Panc1 (cell line): ENCODE results near the gene GRID1. TPM values are rescaled to one million over a fixed set of nuclear protein-coding genes. Genes with fewer than 3 reads are reported as not detected.

ENCODE experiments used
- ATAC-seq: fragments of 200-7000 bp; cut with Tn5 transposase; 2 replicates; pipeline ENCODE4 v1.9.1; 2020; ENCODE audit warnings: mild to moderate bottlenecking, moderate library complexity
- BruUV-seq: library from RNA; stranded (reverse); fragments of 400-500 nt; replicated peaks from 2 replicates; lab custom pipeline; 2021; lab: Mats Ljungman, UMichigan
- CTCF ChIA-PET: fragments of 300-600 bp; sonication (Branson Sonifier 250); formaldehyde crosslinking; loops from one replicate; lab custom pipeline; 2022; ENCODE audit warnings: antibody characterized with exemption; lab: Charles Lee
- POLR2A ChIA-PET: fragments of 300-600 bp; sonication (Branson Sonifier 250); formaldehyde crosslinking; loops from one replicate; lab custom pipeline; 2022; ENCODE audit warnings: antibody characterized with exemption; lab: Charles Lee
- DNase-seq: peaks from one replicate; pipeline ENCODE4 v3.0.0-alpha.2; 2010; ENCODE audit warnings: low read depth, low spot score
- H3K27ac ChIP-seq: 2 replicates; pipeline ENCODE4 v1.5.1; 2011; ENCODE audit warnings: mild to moderate bottlenecking, low read length, inconsistent platforms
- H3K27me3 ChIP-seq: fragments of 200-500 bp; sonication (Bioruptor generic); 2 replicates; pipeline ENCODE4 v1.6.0; 2014; ENCODE audit warnings: low read length, inconsistent platforms; ENCODE audit not compliant: control insufficient read depth, insufficient read depth
- H3K36me3 ChIP-seq: fragments of 200-500 bp; sonication (Bioruptor generic); 2 replicates; pipeline ENCODE4 v1.5.1; 2014; ENCODE audit warnings: inconsistent platforms, mild to moderate bottlenecking, low read length, moderate library complexity; ENCODE audit not compliant: control insufficient read depth, insufficient read depth
- H3K4me1 ChIP-seq: 2 replicates; pipeline ENCODE4 v1.5.1; 2011; ENCODE audit warnings: inconsistent platforms, mild to moderate bottlenecking, low read length, moderate library complexity; ENCODE audit not compliant: control insufficient read depth, insufficient read depth
- H3K4me3 ChIP-seq, 2 experiments: 2 replicates each; pipeline ENCODE4 v1.5.1; 2011 to 2012; ENCODE audit warnings: low read depth in 2 of 2, low read length in 2 of 2, mild to moderate bottlenecking in 2 of 2, inconsistent platforms in 1 of 2, moderate library complexity in 1 of 2
- H3K9me3 ChIP-seq: fragments of 200-500 bp; sonication (Bioruptor generic); 2 replicates; pipeline ENCODE4 v1.5.1; 2014; ENCODE audit warnings: low read depth, mild to moderate bottlenecking, inconsistent platforms, low read length, moderate library complexity; ENCODE audit not compliant: control insufficient read depth, insufficient read depth
- POLR2AphosphoS5 ChIP-seq: IDR thresholded peaks from 2 replicates; pipeline ENCODE4 v1.6.1; 2012; ENCODE audit warnings: mild to moderate bottlenecking, low read depth, low read length, moderate library complexity
- SIN3A ChIP-seq: IDR thresholded peaks from 2 replicates; pipeline ENCODE4 v1.6.1; 2012; ENCODE audit warnings: low read depth, mild to moderate bottlenecking, low read length, moderate library complexity, borderline replicate concordance; ENCODE audit not compliant: insufficient read depth
- TCF7L2 ChIP-seq: IDR thresholded peaks from 2 replicates; pipeline ENCODE4 v1.6.1; 2011; ENCODE audit warnings: mild to moderate bottlenecking, low read depth, low read length, inconsistent platforms
- in situ Hi-C: cut with HindIII; loops from 2 replicates; pipeline ENCODE4 v1.10.0; 2016; ENCODE audit warnings: low sequenced_read_pairs, low pct_unique_long_range_greater_than_20kb
- intact Hi-C: fragments of 100-400 bp; cut with micrococcal nuclease; formaldehyde crosslinking; loops from one replicate; pipeline ENCODE4 v1.10.0; 2022; ENCODE audit not compliant: unreplicated experiment
- total RNA-seq: library from RNA; stranded (reverse); gene quantifications from one replicate; pipeline ENCODE4 v1.2.1, GENCODE V29; 2021; ENCODE audit not compliant: unreplicated experiment
- TF ChIP-seq, protein P1 (sequence below): fragments of 450-650 bp; IDR thresholded peaks from 2 replicates; pipeline ENCODE4 v1.5.1; 2017; ENCODE audit warnings: mild to moderate bottlenecking
- TF ChIP-seq, protein P2 (sequence below), 2 experiments: IDR thresholded peaks; 2 replicates each; pipeline ENCODE4 v1.6.1; 2011 to 2012; ENCODE audit warnings: low read depth in 2 of 2, control low read depth in 1 of 2, low read length in 1 of 2, mild to moderate bottlenecking in 1 of 2, moderate library complexity in 1 of 2; ENCODE audit not compliant: insufficient read depth in 1 of 2

GRID1 gene
- total RNA-seq, 1 experiment from 2014 or later, result 2.3 TPM

DNA sequence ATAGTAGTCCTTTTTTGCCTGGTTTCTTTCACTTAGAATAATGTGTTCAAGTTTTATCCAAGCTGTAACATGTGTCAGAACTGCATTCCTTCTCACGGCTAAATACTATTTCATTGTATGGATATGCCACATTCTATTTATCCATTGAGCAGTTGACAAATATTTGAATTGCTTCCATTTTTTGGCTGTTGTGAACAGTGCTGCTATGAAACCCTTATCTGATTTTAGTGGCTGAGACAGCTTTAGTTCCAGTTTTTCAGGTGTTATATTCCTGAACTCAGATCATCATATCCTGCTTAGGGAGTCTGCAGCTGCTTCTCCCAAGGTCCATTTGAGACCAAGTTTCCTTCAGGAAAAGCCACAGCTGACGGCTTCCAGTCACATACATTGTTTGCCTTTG, 339.2 kb downstream of the GRID1 start:
- intact Hi-C loops (no loop called here), in situ Hi-C loops (no loop called here)
- Histone ChIP-seq H3K4me3 (no peak overlapping the region), H3K4me1 (no peaks in the 10 kb centered on the region), H3K9me3 (peaks cover 7% of the 10 kb centered on the region; the same call in 1 of the 2 replicates), H3K36me3 (no peaks in the 10 kb centered on the region), H3K27me3 (no peaks in the 10 kb centered on the region), H3K27ac (no peak overlapping the region)
- TF ChIP-seq POLR2AphosphoS5 (no peak), TCF7L2 (no peak), SIN3A (no peak)
- TF ChIP-seq, protein P1, sequence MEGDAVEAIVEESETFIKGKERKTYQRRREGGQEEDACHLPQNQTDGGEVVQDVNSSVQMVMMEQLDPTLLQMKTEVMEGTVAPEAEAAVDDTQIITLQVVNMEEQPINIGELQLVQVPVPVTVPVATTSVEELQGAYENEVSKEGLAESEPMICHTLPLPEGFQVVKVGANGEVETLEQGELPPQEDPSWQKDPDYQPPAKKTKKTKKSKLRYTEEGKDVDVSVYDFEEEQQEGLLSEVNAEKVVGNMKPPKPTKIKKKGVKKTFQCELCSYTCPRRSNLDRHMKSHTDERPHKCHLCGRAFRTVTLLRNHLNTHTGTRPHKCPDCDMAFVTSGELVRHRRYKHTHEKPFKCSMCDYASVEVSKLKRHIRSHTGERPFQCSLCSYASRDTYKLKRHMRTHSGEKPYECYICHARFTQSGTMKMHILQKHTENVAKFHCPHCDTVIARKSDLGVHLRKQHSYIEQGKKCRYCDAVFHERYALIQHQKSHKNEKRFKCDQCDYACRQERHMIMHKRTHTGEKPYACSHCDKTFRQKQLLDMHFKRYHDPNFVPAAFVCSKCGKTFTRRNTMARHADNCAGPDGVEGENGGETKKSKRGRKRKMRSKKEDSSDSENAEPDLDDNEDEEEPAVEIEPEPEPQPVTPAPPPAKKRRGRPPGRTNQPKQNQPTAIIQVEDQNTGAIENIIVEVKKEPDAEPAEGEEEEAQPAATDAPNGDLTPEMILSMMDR, result no peak
- TF ChIP-seq, protein P2, sequence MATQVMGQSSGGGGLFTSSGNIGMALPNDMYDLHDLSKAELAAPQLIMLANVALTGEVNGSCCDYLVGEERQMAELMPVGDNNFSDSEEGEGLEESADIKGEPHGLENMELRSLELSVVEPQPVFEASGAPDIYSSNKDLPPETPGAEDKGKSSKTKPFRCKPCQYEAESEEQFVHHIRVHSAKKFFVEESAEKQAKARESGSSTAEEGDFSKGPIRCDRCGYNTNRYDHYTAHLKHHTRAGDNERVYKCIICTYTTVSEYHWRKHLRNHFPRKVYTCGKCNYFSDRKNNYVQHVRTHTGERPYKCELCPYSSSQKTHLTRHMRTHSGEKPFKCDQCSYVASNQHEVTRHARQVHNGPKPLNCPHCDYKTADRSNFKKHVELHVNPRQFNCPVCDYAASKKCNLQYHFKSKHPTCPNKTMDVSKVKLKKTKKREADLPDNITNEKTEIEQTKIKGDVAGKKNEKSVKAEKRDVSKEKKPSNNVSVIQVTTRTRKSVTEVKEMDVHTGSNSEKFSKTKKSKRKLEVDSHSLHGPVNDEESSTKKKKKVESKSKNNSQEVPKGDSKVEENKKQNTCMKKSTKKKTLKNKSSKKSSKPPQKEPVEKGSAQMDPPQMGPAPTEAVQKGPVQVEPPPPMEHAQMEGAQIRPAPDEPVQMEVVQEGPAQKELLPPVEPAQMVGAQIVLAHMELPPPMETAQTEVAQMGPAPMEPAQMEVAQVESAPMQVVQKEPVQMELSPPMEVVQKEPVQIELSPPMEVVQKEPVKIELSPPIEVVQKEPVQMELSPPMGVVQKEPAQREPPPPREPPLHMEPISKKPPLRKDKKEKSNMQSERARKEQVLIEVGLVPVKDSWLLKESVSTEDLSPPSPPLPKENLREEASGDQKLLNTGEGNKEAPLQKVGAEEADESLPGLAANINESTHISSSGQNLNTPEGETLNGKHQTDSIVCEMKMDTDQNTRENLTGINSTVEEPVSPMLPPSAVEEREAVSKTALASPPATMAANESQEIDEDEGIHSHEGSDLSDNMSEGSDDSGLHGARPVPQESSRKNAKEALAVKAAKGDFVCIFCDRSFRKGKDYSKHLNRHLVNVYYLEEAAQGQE (IDR thresholded peaks at IDR 0.05; ENCODE audit: insufficient read depth in 1 of 2, low read depth in 2 of 2, low read length in 1 of 2), result no peak
- no TSS peak for BruUV-seq
- ChIA-PET CTCF (no interaction called here), POLR2A (no interaction called here)
- DNase-seq (no peak), ATAC-seq (no peak)

- Histone ChIP-seq H3K27ac (no peak overlapping the region), H3K4me1 (no peaks in the 10 kb centered on the region), H3K4me3 (no peak overlapping the region), H3K9me3 (peaks cover 7% of the 10 kb centered on the region; the same call in 1 of the 2 replicates), H3K27me3 (no peaks in the 10 kb centered on the region), H3K36me3 (no peaks in the 10 kb centered on the region)
- CTCF ChIA-PET, result no interaction called here
- in situ Hi-C loops, result no loop called here
- DNase-seq, result no peak
- no peak for ATAC-seq
- intact Hi-C loops, result no loop called here
- no peak for TF ChIP-seq POLR2AphosphoS5
- no peak for TF ChIP-seq SIN3A
- TF ChIP-seq TCF7L2, result no peak
- TF ChIP-seq, protein P1, result no peak
- TF ChIP-seq, protein P2 (IDR thresholded peaks at IDR 0.05; ENCODE audit: insufficient read depth in 1 of 2, low read depth in 2 of 2, low read length in 1 of 2), result no peak
- POLR2A ChIA-PET, result no interaction called here
- no TSS peak for BruUV-seq
Observed at GRCh38 chr10:86025509-86025908, 341.1 kb downstream of the GRID1 start.
